HG02798 (cell line): ENCODE data around the gene COMT.

ENCODE experiments used
- ATAC-seq: cut with Tn5 transposase; IDR thresholded peaks from one replicate; pipeline ENCODE4 v1.9.1; 2021; ENCODE audit warnings: mild to moderate bottlenecking; ENCODE audit not compliant: unreplicated experiment, poor library complexity

The COMT gene

GRCh38 chr22:19941365-19942082 is at the start of gene COMT, which contains the start of gene TXNRD2:
Gene COMT (plus strand): TSS chr22:19941772. CDS start chr22:19962527, 20,755 bp downstream.
Gene TXNRD2 (minus strand): TSS chr22:19941818. CDS start chr22:19941803, 15 bp downstream.
- peak; percentile 72 for ATAC-seq

GRCh38 chr22:19892257-19892879 is 49.2 kb upstream of the COMT start:
- ATAC-seq = no peak

- ATAC-seq = no peak
These were observed 48.6 kb upstream of the COMT start for GRCh38 chr22:19892925-19893324.

- no peak for ATAC-seq
These were observed 48.2 kb upstream of the COMT start for GRCh38 chr22:19893363-19893762.

GRCh38 chr22:19895160-19895849 is 46.3 kb upstream of the COMT start:
- ATAC-seq = no peak

- no peak for ATAC-seq
These were observed 44.8 kb upstream of the COMT start for GRCh38 chr22:19896665-19897355.

GRCh38 chr22:19897726-19898125 is 43.8 kb upstream of the COMT start:
- no peak for ATAC-seq

- no peak for ATAC-seq
These were observed 43.4 kb upstream of the COMT start for GRCh38 chr22:19898145-19898544.

- ATAC-seq = no peak
These were observed 42.6 kb upstream of the COMT start for GRCh38 chr22:19898831-19899567.

GRCh38 chr22:19900707-19901436 is 40.7 kb upstream of the COMT start:
- ATAC-seq = no peak

- ATAC-seq = no peak
These were observed 39.9 kb upstream of the COMT start for GRCh38 chr22:19901577-19902244.

GRCh38 chr22:19902245-19902715 is 39.3 kb upstream of the COMT start:
- ATAC-seq = no peak

GRCh38 chr22:19903031-19903430 is 38.5 kb upstream of the COMT start:
- ATAC-seq = no peak

GRCh38 chr22:19903513-19903912 is 38.1 kb upstream of the COMT start:
- ATAC-seq = no peak

- ATAC-seq = no peak
These were observed 37.3 kb upstream of the COMT start for GRCh38 chr22:19904174-19904856.

- no peak for ATAC-seq
These were observed 36.6 kb upstream of the COMT start for GRCh38 chr22:19904935-19905334.

GRCh38 chr22:19905347-19906276 is 36.0 kb upstream of the COMT start:
- no peak for ATAC-seq
